ENCODE results near the gene FASLG.
A peak's percentile ranks its signal among the peaks of the same experiment; 100 is the strongest.

Gene FASLG

GRCh38 chr1:172670791-172671190, 11.9 kb downstream of the FASLG start:
- no peak for DNase-seq (ENCODE audit: low read depth)
- H3K4me3 ChIP-seq (ENCODE audit: low read length): no peak overlapping the region
- TF ChIP-seq CTCF (conservative IDR thresholded peaks at IDR 0.05; ENCODE audit: low read length): no peak

- DNase-seq (ENCODE audit: low read depth): peak; percentile 84
- no peak for TF ChIP-seq CTCF (conservative IDR thresholded peaks at IDR 0.05; ENCODE audit: low read length)
Observed at GRCh38 chr1:172671591-172671990, 12.7 kb downstream of the FASLG start.

GRCh38 chr1:172672720-172673119, 13.8 kb downstream of the FASLG start:
- no peak overlapping the region for H3K4me3 ChIP-seq (ENCODE audit: low read length)
- no peak for TF ChIP-seq CTCF (conservative IDR thresholded peaks at IDR 0.05; ENCODE audit: low read length)
- DNase-seq (ENCODE audit: low read depth): no peak

More at GRCh38 chr1:172671591-172671990, 12.7 kb downstream of the FASLG start:
- H3K4me3 ChIP-seq (ENCODE audit: low read length): no peak overlapping the region

- DNase-seq (ENCODE audit: low read depth): peak; percentile 39
- H3K4me3 ChIP-seq (ENCODE audit: low read length): no peak overlapping the region
- no peak for TF ChIP-seq CTCF (conservative IDR thresholded peaks at IDR 0.05; ENCODE audit: low read length)
Observed at GRCh38 chr1:172673761-172674160, 14.9 kb downstream of the FASLG start.

- TF ChIP-seq CTCF (conservative IDR thresholded peaks at IDR 0.05; ENCODE audit: low read length): no peak
- no peak overlapping the region for H3K4me3 ChIP-seq (ENCODE audit: low read length)
- peak; percentile 50 for DNase-seq (ENCODE audit: low read depth)
Observed at GRCh38 chr1:172674831-172675613, 16.1 kb downstream of the FASLG start.

GRCh38 chr1:172679000-172679772, 20.3 kb downstream of the FASLG start:
- TF ChIP-seq CTCF (conservative IDR thresholded peaks at IDR 0.05; ENCODE audit: low read length): no peak
- H3K4me3 ChIP-seq (ENCODE audit: low read length): no peak overlapping the region
- no peak for DNase-seq (ENCODE audit: low read depth)

Measured in AG10803 (cell line).